Activated naive CD4-positive, alpha-beta T cell treated with anti-CD3 and anti-CD28 coated beads, Interleukin-2, amount 10 ng/mL, durations not matched to agents 7 days and 5 days (primary cell): ENCODE results near the gene PACRG.

Source experiments
- CTCF ChIA-PET: fragments of 350-600 bp; sonication (Branson Sonifier 250); formaldehyde crosslinking; loops from one replicate; lab custom pipeline; 2021; ENCODE audit warnings: antibody characterized with exemption; lab: Charles Lee
- DNase-seq: peaks from one replicate; pipeline ENCODE4 v3.0.0-alpha.2; 2020
- H3K27ac Mint-ChIP-seq: one replicate; pipeline ENCODE4 v1.8.0; 2021; ENCODE audit warnings: mild to moderate bottlenecking, moderate library complexity, mixed read lengths
- H3K27me3 Mint-ChIP-seq: one replicate; pipeline ENCODE4 v1.8.0; 2021; ENCODE audit warnings: mild to moderate bottlenecking, mixed read lengths
- H3K36me3 Mint-ChIP-seq: one replicate; pipeline ENCODE4 v1.8.0; 2021; ENCODE audit warnings: mixed read lengths
- H3K4me1 Mint-ChIP-seq: one replicate; pipeline ENCODE4 v1.8.0; 2021; ENCODE audit warnings: mixed read lengths
- H3K4me3 Mint-ChIP-seq: one replicate; pipeline ENCODE4 v1.8.0; 2021; ENCODE audit warnings: mild to moderate bottlenecking, moderate library complexity, mixed read lengths
- H3K9me3 Mint-ChIP-seq: one replicate; pipeline ENCODE4 v1.8.0; 2021; ENCODE audit warnings: mixed read lengths

Gene PACRG

GRCh38 chr6:163352966-163353365 is 625.2 kb downstream of the PACRG start:
- DNase-seq = no peak
- CTCF ChIA-PET = no interaction called here
- H3K36me3 Mint-ChIP-seq = no peaks in the 10 kb centered on the region
- H3K9me3 Mint-ChIP-seq = no peaks in the 10 kb centered on the region
- peaks cover 10% of the 10 kb centered on the region for H3K27me3 Mint-ChIP-seq
- H3K4me3 Mint-ChIP-seq = no peak overlapping the region
- H3K27ac Mint-ChIP-seq = no peak overlapping the region
- no peaks in the 10 kb centered on the region for H3K4me1 Mint-ChIP-seq

DNA sequence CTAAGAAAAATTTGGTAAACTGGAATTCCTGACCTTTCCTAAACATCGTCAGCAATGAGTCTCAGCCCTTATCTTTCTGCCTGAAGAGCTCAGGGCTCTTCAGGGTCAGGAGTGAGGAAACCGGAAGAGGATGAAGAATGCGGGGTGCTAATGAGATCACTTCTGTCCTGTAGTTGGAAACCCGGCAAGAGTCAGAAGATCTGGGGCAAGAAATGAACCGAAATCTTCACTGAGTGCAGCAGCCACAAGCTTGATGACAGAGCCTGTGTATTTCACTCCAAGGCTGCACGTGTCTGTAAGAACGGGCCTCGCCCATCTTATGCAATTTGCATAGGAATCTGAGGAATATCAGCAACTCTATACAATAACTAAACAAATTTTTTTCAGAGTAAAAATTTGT is 626.3 kb downstream of the PACRG start:
- no peaks in the 10 kb centered on the region for H3K9me3 Mint-ChIP-seq
- H3K27ac Mint-ChIP-seq = no peak overlapping the region
- H3K4me3 Mint-ChIP-seq = no peak overlapping the region
- CTCF ChIA-PET = no interaction called here
- no peaks in the 10 kb centered on the region for H3K36me3 Mint-ChIP-seq
- DNase-seq = no peak
- peaks cover 10% of the 10 kb centered on the region for H3K27me3 Mint-ChIP-seq
- H3K4me1 Mint-ChIP-seq = no peaks in the 10 kb centered on the region

GRCh38 chr6:163354761-163355425 is 627.1 kb downstream of the PACRG start:
- no peak for DNase-seq
- Mint-ChIP-seq H3K9me3 (no peaks in the 10 kb centered on the region), H3K4me3 (no peak overlapping the region), H3K27me3 (peaks cover 7% of the 10 kb centered on the region), H3K4me1 (no peaks in the 10 kb centered on the region), H3K27ac (no peak overlapping the region), H3K36me3 (no peaks in the 10 kb centered on the region)
- CTCF ChIA-PET = no interaction called here

- Mint-ChIP-seq H3K9me3 (no peaks in the 10 kb centered on the region), H3K4me1 (no peaks in the 10 kb centered on the region), H3K36me3 (no peaks in the 10 kb centered on the region), H3K27me3 (peaks cover 7% of the 10 kb centered on the region), H3K27ac (no peak overlapping the region), H3K4me3 (no peak overlapping the region)
- DNase-seq = no peak
- CTCF ChIA-PET = no interaction called here
Observed at GRCh38 chr6:163355426-163355991, 627.7 kb downstream of the PACRG start.

DNA sequence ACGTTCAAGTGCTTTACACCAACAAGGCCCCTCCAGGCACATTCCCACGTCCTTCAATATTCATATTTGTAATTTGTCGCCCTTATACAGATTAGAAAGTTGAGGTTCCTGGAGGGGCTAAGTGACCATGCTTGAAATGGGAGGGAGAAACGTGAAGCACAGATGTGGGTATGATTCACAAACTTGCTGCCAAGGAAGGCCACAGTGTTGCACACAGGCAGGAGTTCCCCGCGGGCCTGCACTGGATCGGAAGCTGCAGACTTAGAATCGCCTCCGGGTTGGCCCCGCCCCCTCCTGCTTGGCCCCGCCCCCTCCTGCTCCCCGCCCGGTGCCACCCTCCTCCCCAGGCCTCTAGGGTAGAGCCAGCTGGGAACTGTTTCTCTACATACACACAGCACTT is 628.5 kb downstream of the PACRG start:
- H3K4me1 Mint-ChIP-seq = no peaks in the 10 kb centered on the region
- H3K4me3 Mint-ChIP-seq = no peak overlapping the region
- H3K9me3 Mint-ChIP-seq = no peaks in the 10 kb centered on the region
- H3K36me3 Mint-ChIP-seq = no peaks in the 10 kb centered on the region
- DNase-seq = no peak
- CTCF ChIA-PET = no interaction called here
- H3K27me3 Mint-ChIP-seq = peaks cover 7% of the 10 kb centered on the region
- H3K27ac Mint-ChIP-seq = no peak overlapping the region

DNA sequence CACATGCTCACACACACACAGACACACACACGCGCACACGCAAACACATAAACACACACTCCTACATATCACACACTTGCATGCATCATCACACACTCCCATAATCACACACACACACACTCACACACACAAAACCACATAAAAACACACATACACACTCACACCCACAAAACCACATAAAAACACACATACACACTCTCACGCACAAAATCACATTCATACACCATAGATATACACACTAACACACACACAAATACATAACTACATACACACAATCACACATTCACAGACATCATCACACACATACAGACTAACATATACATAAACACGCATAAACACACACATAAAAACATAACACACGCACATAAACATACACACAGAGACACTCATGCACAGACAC is 629.0 kb downstream of the PACRG start:
- Mint-ChIP-seq H3K4me1 (no peaks in the 10 kb centered on the region), H3K9me3 (no peaks in the 10 kb centered on the region)

DNA sequence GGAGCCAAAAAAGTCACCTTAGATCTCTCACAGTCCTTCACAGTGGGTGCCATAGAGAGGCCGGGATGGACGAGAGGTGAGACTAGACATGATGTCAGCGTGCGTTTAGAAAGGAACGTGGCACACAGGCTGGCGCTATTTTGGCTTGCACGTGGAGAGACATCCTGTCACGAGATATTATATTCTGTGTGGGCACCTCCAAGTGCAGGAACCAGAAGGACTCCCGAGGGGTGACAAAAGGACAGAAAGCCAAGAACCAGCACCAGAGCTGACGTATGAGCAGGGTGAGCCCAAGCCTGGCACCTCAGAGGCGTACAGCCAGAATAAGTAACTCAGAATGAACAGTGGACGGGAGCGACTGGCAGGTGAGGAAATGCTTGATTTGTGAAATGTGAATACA is 636.9 kb downstream of the PACRG start:
- CTCF ChIA-PET = no interaction called here
- no peak overlapping the region for H3K4me3 Mint-ChIP-seq
- H3K4me1 Mint-ChIP-seq = no peaks in the 10 kb centered on the region
- peaks cover 1% of the 10 kb centered on the region for H3K27me3 Mint-ChIP-seq
- H3K9me3 Mint-ChIP-seq = no peaks in the 10 kb centered on the region
- H3K27ac Mint-ChIP-seq = no peak overlapping the region
- DNase-seq = no peak
- no peaks in the 10 kb centered on the region for H3K36me3 Mint-ChIP-seq

More for the DNA sequence above, 629.0 kb downstream of the PACRG start:
- no peaks in the 10 kb centered on the region for H3K36me3 Mint-ChIP-seq
- no peak for DNase-seq
- H3K27me3 Mint-ChIP-seq = peaks cover 7% of the 10 kb centered on the region
- H3K27ac Mint-ChIP-seq = no peak overlapping the region
- CTCF ChIA-PET = no interaction called here
- no peak overlapping the region for H3K4me3 Mint-ChIP-seq
